ENCODE results near the gene CACNA1D. TPM values are rescaled to one million over a fixed set of nuclear protein-coding genes. Genes with fewer than 3 reads are reported as not detected.

Gene CACNA1D
- polyA plus RNA-seq, 1 donor (not counting 4 experiments of a cell fraction or from before 2014, with no cell fraction given), result 0.20 TPM

- H3K27ac ChIP-seq (ENCODE audit: control insufficient read depth, insufficient read depth, low read length), result no peak overlapping the region
- H3K9me1 ChIP-seq (ENCODE audit: control insufficient read depth, extremely low read depth, insufficient read depth, low read length), result no peaks in the 10 kb centered on the region
- H3K4me3 ChIP-seq (ENCODE audit: control insufficient read depth in 2 of 3, extremely low read depth in 1 of 3, insufficient read depth in 2 of 3, low read depth in 1 of 3, low read length in 3 of 3), result no peak overlapping the region
- no peaks in the 10 kb centered on the region for H4K20me1 ChIP-seq (ENCODE audit: control insufficient read depth, extremely low read depth, insufficient read depth, low read length)
- no peaks in the 10 kb centered on the region for H3K4me1 ChIP-seq (ENCODE audit: control insufficient read depth, extremely low read depth, insufficient read depth, low read length)
- no peaks in the 10 kb centered on the region for H3K9me3 ChIP-seq (ENCODE audit: control insufficient read depth, low read depth, low read length)
- no peaks in the 10 kb centered on the region for H3K27me3 ChIP-seq (ENCODE audit: control insufficient read depth, extremely low read depth, insufficient read depth, low read length)
- no peak overlapping the region for H2AFZ ChIP-seq (ENCODE audit: control insufficient read depth, low read length)
- dilution Hi-C loops (cut with MboI; ENCODE audit: extremely low pct_ligation_motif_present, low sequenced_read_pairs), result no loop called here
- no peaks in the 10 kb centered on the region for H3K79me2 ChIP-seq (ENCODE audit: control insufficient read depth, insufficient read depth, low read length)
- TF ChIP-seq EZH2 (IDR thresholded peaks at IDR 0.05; ENCODE audit: low read length) (no peak), CTCF (optimal IDR thresholded peaks at IDR 0.05 in 1 of 3, IDR thresholded peaks at IDR 0.05 in 1 of 3, conservative IDR thresholded peaks at IDR 0.05 in 1 of 3; ENCODE audit: extremely low read depth in 1 of 3, insufficient read depth in 2 of 3, low read length in 3 of 3) (no peak)
- no peak for FAIRE-seq
- no peak overlapping the region for H3K9ac ChIP-seq (ENCODE audit: control insufficient read depth, extremely low read depth, insufficient read depth, low read length)
- H3K4me2 ChIP-seq (ENCODE audit: control insufficient read depth, extremely low read depth, insufficient read depth, low read depth, low read length), result no peak overlapping the region
- DNase-seq (ENCODE audit: low read depth, low spot score), result no peak
- H3K36me3 ChIP-seq (ENCODE audit: control insufficient read depth in 2 of 2, extremely low read depth in 1 of 2, insufficient read depth in 2 of 2, low read length in 2 of 2), result no peaks in the 10 kb centered on the region
These were observed 55.7 kb downstream of the CACNA1D start for GRCh38 chr3:53550005-53550620.

GRCh38 chr3:53551324-53551723 is 56.9 kb downstream of the CACNA1D start:
- DNase-seq (ENCODE audit: low read depth, low spot score), result no peak
- Histone ChIP-seq H3K9ac (ENCODE audit: control insufficient read depth, extremely low read depth, insufficient read depth, low read length) (no peak overlapping the region), H3K79me2 (ENCODE audit: control insufficient read depth, insufficient read depth, low read length) (no peaks in the 10 kb centered on the region), H3K27me3 (ENCODE audit: control insufficient read depth, extremely low read depth, insufficient read depth, low read length) (no peaks in the 10 kb centered on the region), H3K4me3 (ENCODE audit: control insufficient read depth in 2 of 3, extremely low read depth in 1 of 3, insufficient read depth in 2 of 3, low read depth in 1 of 3, low read length in 3 of 3) (no peak overlapping the region), H2AFZ (ENCODE audit: control insufficient read depth, low read length) (no peak overlapping the region), H3K4me1 (ENCODE audit: control insufficient read depth, extremely low read depth, insufficient read depth, low read length) (no peaks in the 10 kb centered on the region), H4K20me1 (ENCODE audit: control insufficient read depth, extremely low read depth, insufficient read depth, low read length) (no peaks in the 10 kb centered on the region), H3K4me2 (ENCODE audit: control insufficient read depth, extremely low read depth, insufficient read depth, low read depth, low read length) (no peak overlapping the region), H3K9me3 (ENCODE audit: control insufficient read depth, low read depth, low read length) (no peaks in the 10 kb centered on the region), H3K36me3 (ENCODE audit: control insufficient read depth in 2 of 2, extremely low read depth in 1 of 2, insufficient read depth in 2 of 2, low read length in 2 of 2) (no peaks in the 10 kb centered on the region), H3K27ac (ENCODE audit: control insufficient read depth, insufficient read depth, low read length) (no peak overlapping the region), H3K9me1 (ENCODE audit: control insufficient read depth, extremely low read depth, insufficient read depth, low read length) (no peaks in the 10 kb centered on the region)
- dilution Hi-C loops (cut with MboI; ENCODE audit: extremely low pct_ligation_motif_present, low sequenced_read_pairs), result no loop called here
- no peak for FAIRE-seq
- no peak for TF ChIP-seq EZH2 (IDR thresholded peaks at IDR 0.05; ENCODE audit: low read length)
- TF ChIP-seq CTCF (optimal IDR thresholded peaks at IDR 0.05 in 1 of 3, IDR thresholded peaks at IDR 0.05 in 1 of 3, conservative IDR thresholded peaks at IDR 0.05 in 1 of 3; ENCODE audit: extremely low read depth in 1 of 3, insufficient read depth in 2 of 3, low read length in 3 of 3), result no peak
